ENCODE data around the gene TLCD3A. TPM values are rescaled to one million over a fixed set of nuclear protein-coding genes. Genes with fewer than 3 reads are reported as not detected.
"Not testable (repeated sequence)": the region's sequence is repeated elsewhere in the genome, so short reads cannot be mapped to it uniquely, and the experiment has no call there.

TLCD3A gene
- total and polyA plus RNA-seq, 3 experiments from 2014 or later, result 5.2 to 12.1 (median 7.9) TPM

GRCh38 chr17:752002-752619, 19.7 kb downstream of the TLCD3A start, which contains the start of gene GEMIN4:
TSS of gene GEMIN4 (minus strand) at chr17:752264. CDS start at chr17:752142, 122 bp downstream.
- ChIA-PET CTCF (interaction anchor here (0.6 to 2.0 kb wide), 11 partner anchors 10 to 340 kb away, joined by 3 to 10 read pairs (median 4); partner anchors contain the start of genes GLOD4, MRM3 and TIMM22), POLR2A (interaction anchor here (0.8 to 2.0 kb wide), 3 partner anchors 30 to 38 kb away, joined by 3 to 17 read pairs (median 3); partner anchors contain the start of genes GLOD4 and MRM3)
- H3K36me3 ChIP-seq (ENCODE audit: insufficient read depth, low read length), result peaks cover 6% of the 10 kb centered on the region
- Mint-ChIP-seq H3K27me3 (no peaks in the 10 kb centered on the region), H3K4me3 (peak within 1 kb of the TSS; percentile 90 to 95 (median 94)), H3K9me3 (no peaks in the 10 kb centered on the region), H3K4me1 (peaks cover 35 to 48% (median 40%) of the 10 kb centered on the region in 3 donors), H3K27ac (peak within 1 kb of the TSS; percentile 74 to 98 (median 93)), H3K36me3 (peaks cover 0 to 30% (median 1%) of the 10 kb centered on the region in 3 donors)
- peak; percentile 94 to 98 (median 97) for DNase-seq
- H3K27ac ChIP-seq (ENCODE audit: low read depth, low read length), result peak within 1 kb of the TSS; percentile 72
- no peaks in the 10 kb centered on the region for H3K27me3 ChIP-seq (ENCODE audit: insufficient read depth, low read length, poor library complexity, severe bottlenecking)
- peak within 1 kb of the TSS; percentile 86 for H3K4me3 ChIP-seq (ENCODE audit: low read length)
- peaks cover 23% of the 10 kb centered on the region for H3K4me1 ChIP-seq (ENCODE audit: insufficient read depth, low read length)
- no peaks in the 10 kb centered on the region for H3K9me3 ChIP-seq (ENCODE audit: low read length)

GRCh38 chr17:752620-753219, 20.3 kb downstream of the TLCD3A start:
- peaks cover 6% of the 10 kb centered on the region for H3K36me3 ChIP-seq (ENCODE audit: insufficient read depth, low read length)
- peak overlapping the region; percentile 90 to 95 (median 93) for H3K4me3 Mint-ChIP-seq
- H3K4me3 ChIP-seq (ENCODE audit: low read length), result peak overlapping the region; percentile 86
- H3K27ac Mint-ChIP-seq, result peak overlapping the region; percentile 54 to 98 (median 91)
- peaks cover 23% of the 10 kb centered on the region for H3K4me1 ChIP-seq (ENCODE audit: insufficient read depth, low read length)
- H3K27ac ChIP-seq (ENCODE audit: low read depth, low read length), result peak overlapping the region; percentile 72
- H3K27me3 ChIP-seq (ENCODE audit: insufficient read depth, low read length, poor library complexity, severe bottlenecking), result no peaks in the 10 kb centered on the region
- DNase-seq, result peak in 1 of 5 donors; percentile 51
- ChIA-PET POLR2A (interaction anchor here (0.8 to 2.0 kb wide), 3 partner anchors 29 to 39 kb away, joined by 3 to 17 read pairs (median 3); partner anchors contain the start of genes GLOD4 and MRM3), CTCF (interaction anchor here (0.6 to 2.0 kb wide), 11 partner anchors 9 to 341 kb away, joined by 3 to 10 read pairs (median 4); partner anchors contain the start of genes GLOD4, MRM3 and TIMM22)
- no peaks in the 10 kb centered on the region for H3K9me3 ChIP-seq (ENCODE audit: low read length)
- peaks cover 0 to 26% (median 1%) of the 10 kb centered on the region in 3 donors for H3K36me3 Mint-ChIP-seq
- no peaks in the 10 kb centered on the region for H3K9me3 Mint-ChIP-seq
- H3K4me1 Mint-ChIP-seq, result peaks cover 35 to 48% (median 40%) of the 10 kb centered on the region in 3 donors
- no peaks in the 10 kb centered on the region for H3K27me3 Mint-ChIP-seq

DNA sequence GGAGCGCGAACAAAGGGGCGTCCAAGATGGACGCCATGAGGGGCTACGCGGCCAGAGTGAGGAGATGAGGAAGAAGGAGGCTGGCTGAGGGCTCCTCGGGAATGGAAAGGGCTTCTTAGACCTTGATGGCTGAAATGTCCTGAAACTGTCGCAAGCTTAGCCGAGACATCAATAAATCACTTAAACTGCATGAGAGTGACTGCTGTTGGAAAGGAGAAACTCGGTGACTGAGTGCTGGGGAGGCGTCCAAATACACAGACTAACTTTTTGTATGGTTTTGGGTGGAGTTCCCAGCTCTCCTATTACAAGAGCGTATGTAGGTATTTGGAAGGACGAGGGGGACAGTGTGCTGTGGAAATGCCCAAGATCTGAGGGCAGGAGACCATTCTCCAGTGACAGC, 21.0 kb downstream of the TLCD3A start:
- Histone ChIP-seq H3K4me1 (ENCODE audit: insufficient read depth, low read length) (peaks cover 23% of the 10 kb centered on the region), H3K27me3 (ENCODE audit: insufficient read depth, low read length, poor library complexity, severe bottlenecking) (no peaks in the 10 kb centered on the region), H3K36me3 (ENCODE audit: insufficient read depth, low read length) (peaks cover under 1% of the 10 kb centered on the region), H3K4me3 (ENCODE audit: low read length) (no peak overlapping the region), H3K9me3 (ENCODE audit: low read length) (no peaks in the 10 kb centered on the region), H3K27ac (ENCODE audit: low read depth, low read length) (no peak overlapping the region)
- Mint-ChIP-seq H3K4me3 (peak overlapping the region; percentile 65 to 78 (median 67)), H3K36me3 (peaks cover 0 to 23% (median 1%) of the 10 kb centered on the region in 3 donors), H3K9me3 (no peaks in the 10 kb centered on the region), H3K4me1 (peaks cover 28 to 41% (median 35%) of the 10 kb centered on the region in 3 donors), H3K27ac (peak overlapping the region in 6 of 8 donors; percentile 1 to 81 (median 75)), H3K27me3 (no peaks in the 10 kb centered on the region)
- no peak for DNase-seq
- POLR2A ChIA-PET, result interaction anchor here (2.0 kb wide), 1 partner anchor 28 kb away, joined by 17 read pairs; the partner anchor contains the start of genes GLOD4 and MRM3
- CTCF ChIA-PET, result interaction anchor here (1.0 to 2.0 kb wide), 3 partner anchors 17 to 35 kb away, joined by 3 to 10 read pairs (median 4); partner anchors contain the start of genes GLOD4 and MRM3

DNA sequence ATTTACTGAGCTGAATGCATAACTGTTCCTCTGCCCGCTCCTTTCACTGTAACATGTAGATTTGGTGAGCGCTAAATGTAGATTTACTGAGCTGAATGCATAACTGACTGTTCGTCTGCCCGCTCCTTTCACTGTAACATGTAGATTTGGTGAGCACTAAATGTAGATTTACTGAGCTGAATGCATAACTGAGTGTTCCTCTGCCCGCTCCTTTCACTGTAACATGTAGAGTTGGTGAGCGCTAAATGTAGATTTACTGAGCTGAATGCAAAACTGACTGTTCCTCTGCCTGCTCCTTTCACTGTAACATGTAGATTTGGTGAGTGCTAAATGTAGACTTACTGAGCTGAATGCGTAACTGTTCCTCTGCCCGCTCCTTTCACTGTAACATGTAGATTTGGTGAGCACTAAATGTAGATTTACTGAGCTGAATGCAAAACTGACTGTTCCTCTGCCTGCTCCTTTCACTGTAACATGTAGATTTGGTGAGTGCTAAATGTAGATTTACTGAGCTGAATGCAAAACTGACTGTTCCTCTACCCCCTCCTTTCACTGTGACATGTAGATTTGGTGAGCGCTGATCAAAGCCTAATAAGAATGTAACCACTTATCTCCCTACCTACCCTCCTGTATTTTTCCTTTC, 23.0 kb downstream of the TLCD3A start:
- H3K4me1 Mint-ChIP-seq, result peaks cover 17 to 26% (median 19%) of the 10 kb centered on the region in 3 donors

DNA sequence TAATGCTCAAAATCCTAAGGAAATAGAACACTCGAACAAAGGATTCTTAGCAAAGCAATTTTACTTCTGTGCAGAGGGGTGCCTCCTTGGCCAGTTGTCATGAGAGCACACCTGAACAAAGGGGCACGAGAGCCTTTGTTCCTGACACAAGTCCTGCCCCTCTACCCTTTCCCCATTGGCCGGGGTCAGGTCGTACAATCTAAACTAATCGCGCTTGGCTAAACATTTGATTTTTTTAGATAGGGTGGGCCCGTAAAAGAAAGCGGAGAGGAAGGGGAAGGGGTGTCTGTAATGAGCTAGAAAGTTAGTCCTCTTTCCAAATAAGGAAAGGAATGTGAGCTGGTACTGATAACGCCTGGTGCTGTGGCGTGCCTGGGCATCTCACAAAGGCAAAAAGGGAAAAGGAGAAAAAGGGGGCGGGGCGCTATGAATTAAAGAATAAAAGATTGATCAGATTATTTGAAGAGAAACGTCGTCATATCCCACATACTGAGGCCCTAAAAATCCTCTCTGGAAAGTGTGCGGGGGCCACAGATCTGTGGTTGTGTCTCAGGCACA, 23.7 kb downstream of the TLCD3A start:
- Histone ChIP-seq H3K36me3 (ENCODE audit: insufficient read depth, low read length) (peaks cover 15% of the 10 kb centered on the region), H3K4me1 (ENCODE audit: insufficient read depth, low read length) (peaks cover 11% of the 10 kb centered on the region)
- H3K27ac ChIP-seq (ENCODE audit: low read depth, low read length); H3K27me3 ChIP-seq (ENCODE audit: insufficient read depth, low read length, poor library complexity, severe bottlenecking); H3K4me3 ChIP-seq (ENCODE audit: low read length); POLR2A ChIA-PET; H3K27me3 Mint-ChIP-seq; H3K9me3 Mint-ChIP-seq; DNase-seq; H3K9me3 ChIP-seq (ENCODE audit: low read length): not testable (repeated sequence)
- H3K27ac Mint-ChIP-seq, result peak overlapping the region in 1 of 8 donors; percentile 66
- peaks cover 11 to 19% (median 13%) of the 10 kb centered on the region in 3 donors for H3K4me1 Mint-ChIP-seq
- peak overlapping the region in 1 of 7 donors; percentile 49 for H3K4me3 Mint-ChIP-seq
- CTCF ChIA-PET, result interaction anchor here (0.9 kb wide), 1 partner anchor 26 kb away, joined by 4 read pairs; the partner anchor contains the start of genes GLOD4 and MRM3
- peaks cover 0 to 42% (median 5%) of the 10 kb centered on the region in 3 donors for H3K36me3 Mint-ChIP-seq

More for the DNA sequence above, 23.0 kb downstream of the TLCD3A start:
- H3K27ac Mint-ChIP-seq, result peak overlapping the region in 1 of 8 donors; percentile 66
- H3K4me3 ChIP-seq (ENCODE audit: low read length); DNase-seq; H3K9me3 Mint-ChIP-seq; H3K27me3 Mint-ChIP-seq; H3K9me3 ChIP-seq (ENCODE audit: low read length); POLR2A ChIA-PET; H3K27me3 ChIP-seq (ENCODE audit: insufficient read depth, low read length, poor library complexity, severe bottlenecking); CTCF ChIA-PET; H3K27ac ChIP-seq (ENCODE audit: low read depth, low read length): not testable (repeated sequence)
- H3K4me1 ChIP-seq (ENCODE audit: insufficient read depth, low read length), result peaks cover 17% of the 10 kb centered on the region
- peaks cover 10% of the 10 kb centered on the region for H3K36me3 ChIP-seq (ENCODE audit: insufficient read depth, low read length)
- H3K36me3 Mint-ChIP-seq, result peaks cover 0 to 36% (median 5%) of the 10 kb centered on the region in 3 donors
- H3K4me3 Mint-ChIP-seq, result peak overlapping the region in 1 of 7 donors; percentile 49

DNA sequence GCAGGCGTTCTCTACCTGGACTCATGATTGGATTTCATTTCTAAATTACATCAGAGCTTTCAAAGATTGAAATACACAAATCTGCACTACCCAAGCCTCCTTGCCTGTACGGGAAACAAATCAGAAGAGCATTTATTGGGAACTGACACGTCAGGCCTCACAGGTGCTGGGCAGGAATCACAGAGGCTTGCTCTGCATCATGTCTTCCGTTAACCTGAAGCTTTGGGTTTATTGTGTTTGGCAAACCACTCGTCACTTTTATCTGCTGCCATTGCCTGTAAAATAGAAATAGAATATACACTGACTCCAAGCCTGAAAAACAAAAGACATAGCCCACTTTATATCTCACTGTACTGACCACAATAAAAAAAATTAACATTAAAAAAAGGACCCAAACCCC, 27.6 kb downstream of the TLCD3A start:
- Histone ChIP-seq H3K4me3 (ENCODE audit: low read length) (no peak overlapping the region), H3K27ac (ENCODE audit: low read depth, low read length) (no peak overlapping the region), H3K4me1 (ENCODE audit: insufficient read depth, low read length) (no peaks in the 10 kb centered on the region), H3K9me3 (ENCODE audit: low read length) (no peaks in the 10 kb centered on the region), H3K27me3 (ENCODE audit: insufficient read depth, low read length, poor library complexity, severe bottlenecking) (no peaks in the 10 kb centered on the region), H3K36me3 (ENCODE audit: insufficient read depth, low read length) (peaks cover 20% of the 10 kb centered on the region)
- DNase-seq, result no peak
- ChIA-PET CTCF (no interaction called here), POLR2A (no interaction called here)
- Mint-ChIP-seq H3K27me3 (peaks cover 0 to 1% of the 10 kb centered on the region in 2 donors), H3K27ac (peak overlapping the region in 1 of 8 donors; percentile 50), H3K36me3 (peaks cover under 1 to 60% (median 16%) of the 10 kb centered on the region in 3 donors), H3K9me3 (no peaks in the 10 kb centered on the region), H3K4me1 (no peaks in the 10 kb centered on the region), H3K4me3 (no peak overlapping the region)

- no peaks in the 10 kb centered on the region for H3K4me1 ChIP-seq (ENCODE audit: insufficient read depth, low read length)
- H3K27ac ChIP-seq (ENCODE audit: low read depth, low read length), result no peak overlapping the region
- peaks cover 0 to 1% of the 10 kb centered on the region in 2 donors for H3K27me3 Mint-ChIP-seq
- H3K27ac Mint-ChIP-seq, result peak overlapping the region in 1 of 8 donors; percentile 50
- no peaks in the 10 kb centered on the region for H3K9me3 Mint-ChIP-seq
- H3K4me3 Mint-ChIP-seq, result no peak overlapping the region
- H3K4me1 Mint-ChIP-seq, result peaks cover 0 to 2% (median 0%) of the 10 kb centered on the region in 3 donors
- peaks cover 24% of the 10 kb centered on the region for H3K36me3 ChIP-seq (ENCODE audit: insufficient read depth, low read length)
- no peaks in the 10 kb centered on the region for H3K9me3 ChIP-seq (ENCODE audit: low read length)
- DNase-seq, result no peak
- H3K36me3 Mint-ChIP-seq, result peaks cover 4 to 64% (median 19%) of the 10 kb centered on the region in 3 donors
- ChIA-PET POLR2A (no interaction called here), CTCF (no interaction called here)
- no peaks in the 10 kb centered on the region for H3K27me3 ChIP-seq (ENCODE audit: insufficient read depth, low read length, poor library complexity, severe bottlenecking)
- H3K4me3 ChIP-seq (ENCODE audit: low read length), result no peak overlapping the region
Observed at GRCh38 chr17:760371-760770, 28.0 kb downstream of the TLCD3A start.
